H9 (cell line): ENCODE data around the gene ATF5. TPM values are rescaled to one million over a fixed set of nuclear protein-coding genes. Genes with fewer than 3 reads are reported as not detected.

Experiments
- DNase-seq: peaks from one replicate; pipeline ENCODE4 v3.0.0-alpha.2; 2017
- H2AFZ ChIP-seq: one replicate; pipeline ENCODE4 v1.6.1; 2013; ENCODE audit warnings: mild to moderate bottlenecking, low read length, control low read depth, moderate library complexity
- H2AK5ac ChIP-seq: 2 replicates; pipeline ENCODE4 v1.6.1; 2013; ENCODE audit warnings: low read length, control low read depth, mixed read lengths; ENCODE audit not compliant: insufficient read length
- H2BK120ac ChIP-seq: one replicate; pipeline ENCODE4 v1.6.1; 2013; ENCODE audit warnings: low read depth, mild to moderate bottlenecking, low read length, control low read depth, inconsistent platforms; ENCODE audit not compliant: poor library complexity, severe bottlenecking
- H2BK12ac ChIP-seq: 2 replicates; pipeline ENCODE4 v1.6.1; 2013; ENCODE audit warnings: low read length, control low read depth, mixed read lengths, low read depth; ENCODE audit not compliant: insufficient read length
- H2BK15ac ChIP-seq: 2 replicates; pipeline ENCODE4 v1.6.1; 2013; ENCODE audit warnings: low read depth, low read length, control low read depth
- H2BK20ac ChIP-seq: one replicate; pipeline ENCODE4 v1.6.1; 2013; ENCODE audit warnings: low read depth, mild to moderate bottlenecking, low read length, control low read depth, inconsistent platforms; ENCODE audit not compliant: poor library complexity, severe bottlenecking
- H2BK5ac ChIP-seq: 2 replicates; pipeline ENCODE4 v1.6.1; 2013; ENCODE audit warnings: low read length, control low read depth, mixed read lengths; ENCODE audit not compliant: insufficient read length
- H3K14ac ChIP-seq: 2 replicates; pipeline ENCODE4 v1.6.1; 2013; ENCODE audit warnings: low read length, control low read depth; ENCODE audit not compliant: insufficient read depth
- H3K18ac ChIP-seq: 2 replicates; pipeline ENCODE4 v1.6.1; 2013; ENCODE audit warnings: low read depth, mild to moderate bottlenecking, mixed read lengths, low read length, control low read depth; ENCODE audit not compliant: insufficient read length
- H3K23ac ChIP-seq: 2 replicates; pipeline ENCODE4 v1.6.1; 2013; ENCODE audit warnings: low read length, control low read depth, mixed read lengths, low read depth; ENCODE audit not compliant: insufficient read length
- H3K23me2 ChIP-seq: 2 replicates; pipeline ENCODE4 v1.6.1; 2013; ENCODE audit warnings: low read depth, mild to moderate bottlenecking, mixed read lengths, low read length, control low read depth; ENCODE audit not compliant: insufficient read length, poor library complexity, severe bottlenecking
- H3K27ac ChIP-seq: 2 replicates; pipeline ENCODE4 v1.5.1; 2013; ENCODE audit warnings: low read length, control low read depth, mixed read lengths, low read depth; ENCODE audit not compliant: insufficient read length
- H3K27me3 ChIP-seq: 2 replicates; pipeline ENCODE4 v1.6.1; 2013; ENCODE audit warnings: low read length, control low read depth, inconsistent platforms; ENCODE audit not compliant: insufficient read depth
- H3K4ac ChIP-seq: 2 replicates; pipeline ENCODE4 v1.6.1; 2013; ENCODE audit warnings: low read depth, mild to moderate bottlenecking, control low read depth, inconsistent platforms, low read length, moderate library complexity
- H3K4me1 ChIP-seq: 2 replicates; pipeline ENCODE4 v1.6.1; 2013; ENCODE audit warnings: low read length, control low read depth, inconsistent platforms; ENCODE audit not compliant: insufficient read depth
- H3K4me2 ChIP-seq: 2 replicates; pipeline ENCODE4 v1.6.1; 2013; ENCODE audit warnings: low read length, control low read depth, mixed read lengths; ENCODE audit not compliant: insufficient read length, insufficient read depth
- H3K56ac ChIP-seq: 2 replicates; pipeline ENCODE4 v1.6.1; 2013; ENCODE audit warnings: low read depth, mild to moderate bottlenecking, mixed read lengths, low read length, control low read depth; ENCODE audit not compliant: insufficient read length
- H3K79me1 ChIP-seq: 2 replicates; pipeline ENCODE4 v1.6.1; 2013; ENCODE audit warnings: low read depth, mild to moderate bottlenecking, moderate library complexity, low read length, control low read depth, inconsistent platforms; ENCODE audit not compliant: insufficient read depth, poor library complexity, severe bottlenecking
- H3K79me2 ChIP-seq: 2 replicates; pipeline ENCODE4 v1.6.1; 2013; ENCODE audit warnings: low read length, control low read depth, inconsistent platforms; ENCODE audit not compliant: insufficient read depth
- H3K9ac ChIP-seq: 2 replicates; pipeline ENCODE4 v1.6.1; 2013; ENCODE audit warnings: low read length, control low read depth, mixed read lengths; ENCODE audit not compliant: insufficient read length; ENCODE audit errors: extremely low read depth
- H3K9me3 ChIP-seq: one replicate; pipeline ENCODE4 v1.6.1; 2013; ENCODE audit warnings: low read depth, low read length, inconsistent platforms; ENCODE audit not compliant: control insufficient read depth
- H3T11ph ChIP-seq: one replicate; pipeline ENCODE4 v1.6.1; 2013; ENCODE audit warnings: mild to moderate bottlenecking, low read length, control low read depth, inconsistent platforms
- H4K20me1 ChIP-seq: one replicate; pipeline ENCODE4 v1.6.1; 2013; ENCODE audit not compliant: control insufficient read depth, insufficient read length, insufficient read depth
- H4K5ac ChIP-seq: 2 replicates; pipeline ENCODE4 v1.6.1; 2013; ENCODE audit warnings: low read depth, mild to moderate bottlenecking, mixed read lengths, low read length, control low read depth; ENCODE audit not compliant: insufficient read length
- H4K8ac ChIP-seq: replicated peaks from 2 replicates; pipeline ENCODE4 v1.6.1; 2013; ENCODE audit warnings: low read length, control low read depth, mixed read lengths, low read depth; ENCODE audit not compliant: insufficient read length
- H4K91ac ChIP-seq: 2 replicates; pipeline ENCODE4 v1.6.1; 2013; ENCODE audit warnings: low read depth, mild to moderate bottlenecking, moderate library complexity, mixed read lengths, low read length, control low read depth; ENCODE audit not compliant: insufficient read length
- H3K27ac Mint-ChIP-seq, 3 experiments: 2 replicates in 2 of 3; 3 replicates in 1 of 3; pipeline ENCODE4 v1.8.0; 2020 to 2021; ENCODE audit warnings: mixed read lengths in 3 of 3, mild to moderate bottlenecking in 1 of 3, moderate library complexity in 1 of 3
- H3K27me3 Mint-ChIP-seq: 2 replicates; pipeline ENCODE4 v1.8.0; 2021; ENCODE audit warnings: low read depth, mild to moderate bottlenecking, moderate library complexity, mixed read lengths
- H3K36me3 Mint-ChIP-seq, 3 experiments: 2 replicates in 2 of 3; 3 replicates in 1 of 3; pipeline ENCODE4 v1.8.0; 2020 to 2021; ENCODE audit warnings: low read depth in 3 of 3, mixed read lengths in 3 of 3; ENCODE audit not compliant: insufficient read depth in 1 of 3
- H3K4me1 Mint-ChIP-seq, 2 experiments: 2 replicates each; pipeline ENCODE4 v1.8.0; 2020; ENCODE audit warnings: mixed read lengths in 2 of 2
- H3K4me3 Mint-ChIP-seq, 2 experiments: 2 replicates in 1 of 2; 3 replicates in 1 of 2; pipeline ENCODE4 v1.8.0; 2020 to 2021; ENCODE audit warnings: mild to moderate bottlenecking in 2 of 2, mixed read lengths in 2 of 2, moderate library complexity in 1 of 2
- H3K9me3 Mint-ChIP-seq, 2 experiments: 2 replicates in 1 of 2; 3 replicates in 1 of 2; pipeline ENCODE4 v1.8.0; 2020; ENCODE audit warnings: mild to moderate bottlenecking in 2 of 2, mixed read lengths in 2 of 2, moderate library complexity in 1 of 2
- CTCF ChIP-seq: fragments of 200-600 bp; sonication (generic); conservative IDR thresholded peaks from 3 replicates; pipeline ENCODE4 v1.8.0; 2021; ENCODE audit warnings: antibody characterized with exemption, mild to moderate bottlenecking
- total RNA-seq: library from RNA; stranded (reverse); gene quantifications from 2 replicates; pipeline ENCODE4 v1.2.1, GENCODE V29; 2021

Gene ATF5
- total RNA-seq, 1 experiment from 2014 or later: 18.5 TPM

DNA sequence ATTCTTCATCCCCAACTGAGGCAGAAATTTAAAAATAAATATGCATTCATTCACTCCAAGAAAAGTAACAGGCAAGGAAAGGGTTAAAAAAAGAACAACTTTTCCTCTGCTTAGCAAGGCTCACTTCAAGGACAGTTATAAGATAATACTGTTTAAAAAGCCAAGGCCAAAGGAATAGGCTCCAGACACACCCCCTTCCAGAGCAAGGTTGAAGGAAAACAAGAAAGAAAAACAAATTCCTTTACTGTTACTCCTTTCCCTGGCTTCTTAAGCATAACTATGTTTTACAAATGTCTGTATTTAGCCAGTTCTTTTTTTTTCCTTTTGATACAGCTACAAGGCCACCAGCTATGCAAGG, 23.5 kb downstream of the ATF5 start:
- Histone ChIP-seq H4K5ac (no peak overlapping the region), H3K56ac (no peak overlapping the region), H3K14ac (no peak overlapping the region), H3K9me3 (no peaks in the 10 kb centered on the region), H2BK120ac (no peak overlapping the region), H4K20me1 (no peaks in the 10 kb centered on the region), H3K18ac (no peak overlapping the region), H2BK5ac (no peak overlapping the region), H2BK15ac (no peak overlapping the region), H3K79me1 (no peaks in the 10 kb centered on the region), H4K8ac (no peak overlapping the region), H3K23ac (no peak overlapping the region), H3K79me2 (no peaks in the 10 kb centered on the region), H2BK12ac (no peak overlapping the region), H3K9ac (no peak overlapping the region), H4K91ac (no peak overlapping the region), H3T11ph (no peak overlapping the region), H3K27ac (no peak overlapping the region), H3K27me3 (no peaks in the 10 kb centered on the region), H3K23me2 (no peaks in the 10 kb centered on the region), H2BK20ac (no peak overlapping the region), H2AK5ac (no peak overlapping the region), H3K4me2 (no peak overlapping the region), H3K4ac (no peak overlapping the region), H3K4me1 (peaks cover 3% of the 10 kb centered on the region; the same call in 1 of the 2 replicates), H2AFZ (no peak overlapping the region)
- H3K36me3 Mint-ChIP-seq: no peaks in the 10 kb centered on the region
- H3K27me3 Mint-ChIP-seq: peaks cover 5% of the 10 kb centered on the region
- no peak for DNase-seq
- no peak overlapping the region for H3K4me3 Mint-ChIP-seq
- H3K27ac Mint-ChIP-seq: no peak overlapping the region
- no peak for TF ChIP-seq CTCF
- H3K4me1 Mint-ChIP-seq: peaks cover 16 to 37% of the 10 kb centered on the region in 2 experiments
- no peaks in the 10 kb centered on the region; a peak in 3 of 5 replicates for H3K9me3 Mint-ChIP-seq
